HG03196 (cell line): Measurements from ENCODE around the gene MRPL16.
"Not testable (repeated sequence)": the region's sequence is repeated elsewhere in the genome, so short reads cannot be mapped to it uniquely, and the experiment has no call there.

Source experiments
- ATAC-seq: cut with Tn5 transposase; IDR thresholded peaks from one replicate; pipeline ENCODE4 v1.9.1; 2021; ENCODE audit not compliant: unreplicated experiment

MRPL16 gene

GRCh38 chr11:59813364-59813763 is 2.8 kb upstream of the MRPL16 start:
- no peak for ATAC-seq

DNA sequence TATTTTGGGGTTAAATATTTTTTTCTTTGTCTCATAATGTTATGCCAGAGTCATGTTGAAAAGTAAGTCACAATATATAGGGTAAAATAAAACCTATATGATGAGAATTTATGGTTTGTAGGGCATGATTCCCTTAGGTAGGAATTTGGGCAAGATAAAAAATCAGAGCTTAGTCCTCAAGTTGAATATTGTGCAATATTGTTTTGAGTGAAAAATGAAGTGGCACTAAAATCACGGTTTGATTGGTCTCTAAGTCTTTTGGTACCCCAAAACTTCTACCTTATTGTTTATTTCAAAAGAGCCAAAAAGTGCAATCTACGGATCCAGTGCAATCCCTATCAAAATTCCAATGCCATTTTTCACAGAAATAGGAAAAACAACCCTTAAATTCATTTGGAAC is 1.6 kb upstream of the MRPL16 start:
- ATAC-seq = no peak

GRCh38 chr11:59810911-59811259 is 307 bp upstream of the MRPL16 start:
- ATAC-seq = no peak

DNA sequence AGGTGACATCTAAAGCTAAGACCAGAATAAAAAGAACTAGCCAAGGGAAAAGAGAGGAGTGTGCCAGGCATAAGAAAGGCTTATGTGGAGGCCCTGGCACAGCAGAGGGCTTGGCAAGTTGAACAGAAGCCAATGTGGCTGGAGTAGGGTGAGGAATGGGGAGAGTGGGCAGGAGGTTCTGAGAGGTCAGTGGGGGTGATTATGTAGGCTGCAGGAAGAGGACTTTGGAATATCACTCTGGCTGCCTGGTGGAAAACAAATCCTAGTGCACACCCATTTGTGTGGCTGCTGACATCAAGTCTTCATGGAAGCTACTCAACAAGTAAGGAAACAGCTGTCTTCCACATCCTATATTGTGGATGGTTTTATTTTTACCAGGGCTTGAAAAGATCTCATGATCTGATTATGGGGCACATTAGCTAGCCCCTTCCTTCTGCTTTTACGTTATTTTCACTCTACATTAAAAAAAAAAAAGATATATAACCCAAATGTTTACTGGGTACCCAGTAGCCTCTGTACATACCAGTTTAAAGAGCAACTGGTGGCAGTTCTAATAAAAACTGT is 3.4 kb downstream of the MRPL16 start:
- ATAC-seq = no peak

GRCh38 chr11:59804061-59804460 is 6.5 kb downstream of the MRPL16 start:
- no peak for ATAC-seq

GRCh38 chr11:59802639-59803176 is 7.9 kb downstream of the MRPL16 start:
- no peak for ATAC-seq

DNA sequence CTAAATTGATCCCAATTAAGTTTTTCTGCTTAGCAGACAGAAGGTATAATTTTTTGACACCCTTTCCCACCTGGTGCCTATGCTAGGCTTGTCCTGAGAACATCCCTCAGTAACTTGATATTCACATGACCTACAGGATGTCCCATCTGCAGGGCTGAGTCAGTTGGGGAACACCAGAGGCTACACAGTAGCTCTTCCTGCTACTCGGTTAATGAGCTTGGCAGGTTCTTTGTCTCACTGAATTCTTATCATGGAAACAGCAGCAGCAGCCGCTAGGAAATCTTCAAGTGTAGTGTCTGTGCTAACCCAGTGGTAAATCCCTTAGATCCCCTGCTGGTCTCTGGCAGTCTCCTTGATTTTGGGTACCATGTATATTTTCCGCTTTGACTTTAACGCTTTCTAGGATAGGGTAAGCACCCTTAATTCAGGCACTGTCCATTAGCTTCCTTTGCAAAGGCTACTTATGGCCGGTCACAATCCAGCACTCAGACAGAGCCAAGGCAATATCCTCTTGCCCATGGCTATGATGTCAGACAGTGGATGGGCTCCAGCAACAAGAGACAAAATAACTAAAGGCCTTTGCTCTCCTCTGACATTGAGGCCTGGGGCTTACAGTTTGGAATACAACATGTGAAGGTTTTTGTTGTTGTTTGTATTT is 8.5 kb downstream of the MRPL16 start:
- ATAC-seq = no peak

DNA sequence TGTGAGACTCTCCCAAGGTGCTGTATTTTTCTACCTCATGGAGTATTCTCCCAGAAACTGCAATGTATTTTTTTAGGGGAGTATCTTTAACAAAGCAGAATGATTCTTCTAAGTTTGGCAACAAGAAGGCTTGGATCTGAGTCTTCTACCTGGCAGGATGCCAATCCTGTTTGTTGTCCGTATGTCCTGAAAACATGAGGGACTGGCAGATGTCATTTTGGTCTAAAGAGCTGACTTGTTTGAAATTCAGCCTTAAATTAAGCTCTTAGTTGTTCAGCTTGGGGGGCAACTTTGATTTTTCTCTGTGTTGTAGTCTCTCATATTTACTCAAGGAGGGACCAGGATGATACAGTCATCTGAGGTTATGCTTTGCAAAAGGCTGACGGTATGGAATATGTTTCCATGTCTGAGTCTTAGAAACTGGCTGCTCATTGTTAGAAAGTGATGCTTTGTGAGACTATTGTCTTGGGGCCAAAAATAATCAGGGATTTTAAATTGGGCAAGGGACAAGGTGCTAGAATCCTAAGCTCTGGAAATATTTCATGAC is 9.3 kb downstream of the MRPL16 start:
- ATAC-seq = no peak

GRCh38 chr11:59800390-59801025 is 10.1 kb downstream of the MRPL16 start:
- no peak for ATAC-seq

GRCh38 chr11:59794417-59794816 is 16.2 kb downstream of the MRPL16 start:
- ATAC-seq = no peak

- ATAC-seq = no peak
These were observed 18.1 kb downstream of the MRPL16 start for GRCh38 chr11:59792507-59792906.

DNA sequence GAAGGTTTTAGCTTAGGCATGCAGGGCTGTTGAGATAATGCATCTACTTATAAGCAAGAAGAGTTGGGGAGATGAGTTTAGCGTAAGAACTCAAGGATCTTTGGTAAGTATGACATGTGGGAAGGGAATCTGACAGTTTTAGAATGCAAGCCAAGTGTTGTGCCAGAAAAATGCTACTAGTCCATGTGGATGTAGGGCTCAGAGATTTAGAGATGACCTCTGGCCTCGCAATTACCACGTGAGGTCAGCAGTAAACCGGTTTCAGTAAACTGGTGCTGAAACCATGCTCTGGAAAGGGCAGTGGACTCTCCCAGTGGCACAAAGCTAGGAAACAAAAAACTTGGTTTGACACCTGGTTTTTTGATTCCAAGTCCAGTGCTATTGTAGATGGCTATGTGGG is 18.9 kb downstream of the MRPL16 start:
- ATAC-seq = no peak

GRCh38 chr11:59787816-59788215 is 22.8 kb downstream of the MRPL16 start:
- no peak for ATAC-seq

- no peak for ATAC-seq
These were observed 23.4 kb downstream of the MRPL16 start for GRCh38 chr11:59787255-59787588.

GRCh38 chr11:59785818-59786217 is 24.8 kb downstream of the MRPL16 start:
- ATAC-seq = no peak

GRCh38 chr11:59784441-59784840 is 26.1 kb downstream of the MRPL16 start:
- ATAC-seq = not testable (repeated sequence)

DNA sequence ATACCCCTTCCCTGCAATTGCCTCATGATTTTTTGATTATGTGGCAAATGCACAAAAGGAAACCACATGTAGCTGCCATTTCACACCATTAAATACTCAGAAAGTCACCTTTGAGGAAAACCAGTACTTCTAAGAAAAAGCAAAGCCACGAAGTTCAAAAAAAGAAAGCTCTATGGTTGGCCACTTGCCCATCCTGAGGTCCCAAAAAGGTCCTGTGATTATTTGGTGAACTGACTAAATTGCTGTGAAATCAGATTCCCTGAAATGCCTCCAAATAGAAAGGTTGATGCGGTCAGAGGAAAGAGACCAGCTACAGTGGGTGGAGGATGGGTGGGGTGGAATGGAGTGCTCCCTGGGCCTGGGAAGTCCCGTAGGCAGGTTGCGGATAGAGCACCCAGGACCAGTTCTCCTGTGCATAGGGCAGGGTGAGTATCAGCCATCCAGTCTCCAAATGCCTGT is 26.9 kb downstream of the MRPL16 start:
- ATAC-seq = no peak

- ATAC-seq = no peak
These were observed 28.5 kb downstream of the MRPL16 start for GRCh38 chr11:59782080-59782479.

GRCh38 chr11:59779487-59779886 is 31.1 kb downstream of the MRPL16 start:
- ATAC-seq = no peak

DNA sequence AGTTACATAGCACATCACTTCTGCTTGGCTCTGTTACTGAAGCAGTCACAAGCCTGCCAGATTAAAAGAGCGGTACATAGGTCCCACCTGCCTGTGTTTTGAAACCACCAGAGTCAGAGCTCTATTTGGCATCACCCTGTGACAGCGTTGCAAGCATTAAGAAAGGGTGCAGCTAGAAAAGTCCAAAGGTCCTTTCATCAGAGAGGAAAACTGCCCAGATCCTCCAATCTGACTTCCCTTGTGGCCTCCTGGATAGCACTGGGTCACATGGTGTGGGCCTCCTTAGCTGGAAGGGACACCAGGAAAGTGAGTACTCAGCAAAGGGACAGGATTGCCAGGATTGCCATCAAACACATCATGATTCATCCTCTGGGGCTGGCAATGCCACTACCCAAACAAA is 32.5 kb downstream of the MRPL16 start:
- ATAC-seq = no peak

- ATAC-seq = no peak
These were observed 33.5 kb downstream of the MRPL16 start for GRCh38 chr11:59777104-59777503.
